Stimulated activated naive CD8-positive, alpha-beta T cell treated with anti-CD3 and anti-CD28 coated beads, Interleukin-15, Interleukin-2, amounts not matched to agents 100 U/mL and 50 U/mL, for 24 hours (primary cell): ENCODE measurements around the gene MYRFL.
A peak's percentile ranks its signal among the peaks of the same experiment; 100 is the strongest.

ENCODE experiments used
- ATAC-seq: fragments of 150-1000 bp; cut with Tn5 transposase; one replicate; pipeline ENCODE4 v1.10.0; 2021
- DNase-seq: peaks from one replicate; pipeline ENCODE4 v3.0.0; 2021

MYRFL gene

DNA sequence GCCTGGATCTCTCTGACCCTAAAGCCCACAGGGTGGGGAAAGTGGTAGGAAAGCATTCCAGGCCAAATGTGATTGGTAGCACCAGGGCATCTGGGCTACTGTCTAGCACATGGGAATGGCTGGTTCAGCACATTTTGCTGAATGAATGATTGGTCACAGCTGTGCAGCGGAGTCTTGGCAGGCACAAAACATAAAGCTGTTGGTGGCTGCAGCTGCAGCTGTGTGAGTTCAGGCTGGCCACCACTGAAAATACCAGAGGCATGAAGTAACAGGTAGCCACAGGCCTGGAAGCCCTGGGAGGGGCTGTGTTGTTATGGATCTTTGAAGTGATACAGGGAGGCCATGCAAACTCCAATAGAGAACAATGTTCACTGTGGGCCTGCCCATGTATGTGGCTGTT, 72.7 kb downstream of the MYRFL start:
- no peak for ATAC-seq
- DNase-seq, result no peak

DNA sequence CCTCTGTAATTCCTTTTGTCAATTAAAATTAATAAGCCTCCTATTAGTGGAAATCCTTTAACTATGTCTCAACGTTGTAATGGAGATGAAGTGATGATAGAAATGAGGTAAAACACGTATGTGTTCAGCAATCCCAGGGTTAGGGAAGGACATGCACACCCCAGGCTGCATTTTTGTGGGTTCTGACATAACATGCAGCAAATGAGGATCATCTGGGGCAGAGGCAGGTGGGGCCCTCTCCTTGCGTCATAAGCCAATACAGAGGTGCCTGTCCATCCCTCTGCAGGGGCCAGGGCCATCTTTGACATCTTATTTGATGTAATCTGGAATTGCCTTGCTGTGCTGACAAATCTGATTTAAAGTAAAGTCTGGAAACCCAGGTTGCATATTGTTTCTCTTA, 73.2 kb downstream of the MYRFL start:
- ATAC-seq (no peak), DNase-seq (no peak)

DNA sequence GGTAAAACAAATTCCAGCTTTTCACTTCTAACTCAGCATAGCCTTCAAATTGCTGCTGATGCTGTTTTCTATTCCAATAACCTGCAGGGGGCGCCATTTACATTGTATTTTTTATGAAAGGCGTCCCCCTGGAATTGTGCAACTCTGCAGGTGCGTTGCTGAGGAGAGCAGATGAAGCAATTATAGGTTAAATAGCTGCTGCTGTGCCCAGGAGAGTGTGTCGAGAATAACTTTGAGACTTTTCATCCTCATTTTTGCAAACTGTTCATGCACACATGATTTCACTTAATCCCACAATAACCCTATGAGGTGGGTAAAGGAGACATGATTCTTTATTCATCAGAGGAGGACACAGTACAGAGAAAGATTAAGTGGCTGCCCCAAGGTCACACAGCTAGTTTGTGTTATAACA, 75.7 kb downstream of the MYRFL start:
- ATAC-seq (no peak), DNase-seq (peak; percentile 69)

DNA sequence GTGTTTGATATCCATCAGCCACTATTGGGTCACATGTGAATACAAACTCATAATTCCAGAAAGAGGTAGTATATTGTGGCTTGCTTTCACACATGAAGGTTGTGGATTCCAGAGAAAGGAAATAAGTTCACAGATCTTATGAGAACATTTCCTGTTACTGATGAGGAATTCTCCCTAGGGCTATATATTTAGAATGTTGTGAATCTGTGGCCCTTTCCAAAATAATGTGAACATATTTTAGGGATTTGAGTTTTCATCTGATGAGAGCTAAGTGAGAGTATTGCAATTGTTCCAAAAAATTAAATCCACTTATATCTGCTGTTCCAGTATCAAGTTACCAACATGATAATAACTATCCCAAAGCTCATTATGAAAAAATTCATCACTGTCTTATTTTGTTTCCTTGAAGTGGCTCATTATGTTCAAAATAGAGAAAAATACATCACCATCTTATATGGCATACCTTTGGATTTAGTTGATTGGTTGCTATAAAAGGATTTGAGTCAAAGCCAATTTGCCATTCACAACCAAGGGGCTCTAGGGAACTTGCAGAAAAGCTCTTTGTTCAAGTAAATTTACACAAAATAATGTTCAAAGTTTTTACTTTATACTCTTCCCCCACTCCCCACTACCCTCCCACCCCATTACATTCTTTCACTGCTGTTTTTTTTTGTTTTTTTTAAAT, 76.3 kb downstream of the MYRFL start:
- ATAC-seq (no peak), DNase-seq (no peak)

DNA sequence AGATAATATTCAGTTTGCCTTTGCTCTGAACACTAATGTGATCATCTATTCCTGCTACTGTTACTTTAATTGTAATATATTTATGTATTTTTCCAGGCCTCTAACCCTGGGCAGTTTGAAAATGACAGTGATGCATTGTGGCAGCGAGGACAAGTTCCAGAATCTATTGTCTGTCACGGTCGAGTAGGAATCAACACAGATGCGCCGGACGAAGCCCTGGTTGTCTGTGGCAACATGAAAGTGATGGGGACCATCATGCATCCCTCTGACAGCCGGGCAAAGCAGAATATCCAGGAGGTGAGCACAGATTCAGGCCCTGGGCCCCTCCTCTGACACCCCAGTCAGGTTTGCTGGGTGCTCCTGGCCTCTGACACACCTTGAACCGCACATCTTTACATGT, 78.5 kb downstream of the MYRFL start:
- no peak for ATAC-seq
- DNase-seq, result no peak

DNA sequence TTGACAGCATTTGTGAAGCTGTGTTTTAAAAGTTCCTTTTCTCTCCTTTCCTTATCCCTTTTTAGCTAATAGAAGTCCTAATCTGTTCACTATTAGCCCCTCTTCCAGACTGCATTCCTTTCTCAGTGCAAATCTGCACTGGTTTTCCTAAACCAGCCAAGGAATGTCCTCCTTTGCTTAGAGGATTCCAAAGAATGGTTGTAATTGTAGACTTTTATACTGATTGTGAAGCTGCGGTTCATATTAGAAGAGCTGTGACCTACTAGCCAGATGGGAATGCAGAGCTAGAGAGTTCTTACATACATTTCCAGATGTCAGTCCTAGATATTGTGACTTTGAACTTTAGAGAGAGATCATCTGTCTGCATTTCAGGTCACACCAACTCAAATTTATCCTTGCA, 79.8 kb downstream of the MYRFL start:
- DNase-seq (no peak), ATAC-seq (no peak)

DNA sequence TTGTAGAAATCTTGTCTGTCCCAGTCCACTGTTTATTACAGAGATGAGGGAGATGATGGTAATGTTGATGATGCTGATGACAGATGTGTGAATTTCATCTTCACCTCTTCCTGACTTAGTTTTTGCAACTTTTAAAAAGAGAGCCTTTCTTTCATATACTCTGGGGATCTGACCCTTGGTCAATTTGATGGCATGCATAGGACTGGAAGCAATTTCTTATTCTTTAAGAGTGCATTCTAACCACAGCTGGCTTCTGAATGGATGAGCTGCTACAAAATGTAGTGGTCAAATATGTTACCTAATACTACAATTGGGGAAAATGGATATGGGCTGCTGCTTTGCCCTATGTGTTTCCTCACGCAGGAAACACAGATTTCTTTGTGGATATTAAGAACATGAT, 80.8 kb downstream of the MYRFL start:
- DNase-seq, result no peak
- ATAC-seq, result no peak

DNA sequence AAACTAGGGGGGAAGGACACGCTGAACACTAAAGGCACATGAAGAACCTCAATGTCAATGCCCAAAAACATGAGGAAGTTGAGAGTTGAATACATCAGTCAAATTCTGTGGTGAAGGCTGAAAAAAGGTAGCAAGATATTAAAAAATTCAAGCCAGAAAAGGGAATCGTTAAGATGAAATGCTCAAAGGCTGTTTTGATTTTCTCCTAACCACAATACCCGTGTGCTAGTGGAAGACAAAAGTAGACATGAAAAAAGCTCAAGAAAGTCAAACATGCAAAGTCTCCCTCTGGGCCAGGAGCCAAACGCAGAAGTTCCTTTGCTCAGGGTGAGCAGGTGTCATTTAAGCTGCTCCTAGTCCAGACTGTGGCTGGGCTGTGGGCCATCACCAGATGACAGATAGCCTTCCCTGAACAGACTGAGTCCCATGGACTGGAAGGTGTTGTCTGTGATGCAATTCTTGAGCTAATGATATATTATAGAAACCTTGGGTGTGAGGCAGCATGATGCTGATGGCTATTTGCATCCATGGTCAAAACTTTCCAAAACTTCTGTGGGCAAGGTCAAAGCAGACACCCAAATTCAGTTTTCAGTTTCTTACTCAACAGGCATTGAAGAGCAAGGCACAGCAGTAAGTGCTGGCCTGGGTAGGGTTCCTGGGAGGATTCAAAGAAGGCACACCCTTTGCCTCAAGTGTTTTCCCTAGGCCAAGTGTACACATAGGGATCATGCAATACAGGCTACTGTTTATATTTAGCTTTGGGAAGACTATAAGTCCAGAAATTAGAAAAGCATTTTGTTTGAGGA, 81.6 kb downstream of the MYRFL start:
- peak; percentile 32 for ATAC-seq
- DNase-seq, result no peak

DNA sequence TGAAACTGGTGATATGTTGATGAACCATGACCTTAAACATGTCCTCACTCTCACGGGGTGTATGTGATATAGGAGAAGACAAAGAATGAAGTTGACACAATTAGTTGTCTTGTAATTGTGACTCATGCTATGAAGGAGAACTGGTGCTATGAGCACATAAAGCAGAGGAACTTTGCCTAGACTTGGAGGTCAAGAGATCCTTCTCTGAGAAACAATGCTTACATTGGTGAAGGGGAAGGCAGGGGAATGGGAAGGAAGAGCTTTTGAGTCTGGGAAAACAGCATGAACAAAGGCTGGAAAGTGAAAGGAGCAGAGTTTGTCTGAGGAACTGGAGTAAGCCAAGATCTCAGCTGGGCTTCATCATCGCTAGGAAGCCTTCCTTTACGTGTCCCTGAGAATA, 83.2 kb downstream of the MYRFL start:
- no peak for DNase-seq
- ATAC-seq, result no peak

DNA sequence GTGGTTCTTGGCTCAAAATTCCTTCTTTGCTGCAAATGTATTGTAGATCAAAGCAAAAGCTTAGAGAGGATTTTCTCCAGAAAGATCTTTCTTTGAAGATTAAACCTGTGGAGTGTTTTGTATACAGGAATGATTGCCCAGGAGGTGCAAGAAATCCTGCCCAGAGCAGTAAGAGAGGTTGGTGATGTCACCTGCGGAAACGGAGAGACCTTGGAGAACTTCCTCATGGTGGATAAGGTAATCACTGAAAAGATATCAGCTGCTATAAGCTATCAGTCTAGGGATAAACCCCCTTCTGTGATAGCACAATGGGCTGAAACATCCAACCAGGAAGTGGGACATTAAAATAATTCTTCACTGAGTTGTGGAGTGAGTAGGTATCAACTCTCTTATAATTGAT, 85.7 kb downstream of the MYRFL start:
- ATAC-seq (no peak), DNase-seq (no peak)

DNA sequence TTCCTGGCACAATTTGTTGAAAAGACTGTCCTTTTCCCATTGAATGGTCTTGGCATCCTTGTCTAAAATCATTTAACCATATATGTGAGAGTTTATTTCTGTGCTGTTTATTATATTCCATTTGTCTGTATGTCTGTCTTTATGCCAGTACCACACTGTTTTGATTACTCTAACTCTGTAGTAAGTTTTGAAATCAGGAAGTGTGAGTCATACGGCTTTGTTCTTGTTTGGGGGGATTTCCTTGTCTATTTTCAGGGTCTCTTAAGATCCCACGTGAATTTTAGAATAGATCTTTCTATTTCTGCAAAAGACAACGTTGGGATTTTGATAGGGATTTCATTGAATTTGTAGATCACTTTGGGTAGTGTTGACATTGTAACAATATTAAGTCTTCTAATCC, 88.5 kb downstream of the MYRFL start:
- ATAC-seq (no peak), DNase-seq (no peak)

DNA sequence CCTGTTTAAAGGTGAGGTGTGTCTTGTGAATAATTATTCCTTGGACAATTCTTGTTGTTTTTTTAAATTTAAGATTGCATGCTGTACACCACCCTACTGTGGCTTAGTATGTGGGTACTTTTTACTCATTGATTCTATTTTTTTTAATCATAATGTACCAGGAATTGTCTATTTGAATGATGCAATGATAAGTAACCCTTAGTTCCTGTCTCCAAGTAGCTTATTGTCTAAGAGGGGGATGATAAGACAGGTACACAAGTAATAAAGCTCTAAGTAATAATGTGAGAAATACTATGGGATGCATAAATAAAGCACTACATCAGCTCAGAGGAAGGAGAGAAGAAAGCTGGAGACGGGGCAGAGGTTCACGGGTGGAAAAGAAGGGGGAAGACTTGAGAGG, 90.9 kb downstream of the MYRFL start:
- DNase-seq, result no peak
- ATAC-seq, result no peak

DNA sequence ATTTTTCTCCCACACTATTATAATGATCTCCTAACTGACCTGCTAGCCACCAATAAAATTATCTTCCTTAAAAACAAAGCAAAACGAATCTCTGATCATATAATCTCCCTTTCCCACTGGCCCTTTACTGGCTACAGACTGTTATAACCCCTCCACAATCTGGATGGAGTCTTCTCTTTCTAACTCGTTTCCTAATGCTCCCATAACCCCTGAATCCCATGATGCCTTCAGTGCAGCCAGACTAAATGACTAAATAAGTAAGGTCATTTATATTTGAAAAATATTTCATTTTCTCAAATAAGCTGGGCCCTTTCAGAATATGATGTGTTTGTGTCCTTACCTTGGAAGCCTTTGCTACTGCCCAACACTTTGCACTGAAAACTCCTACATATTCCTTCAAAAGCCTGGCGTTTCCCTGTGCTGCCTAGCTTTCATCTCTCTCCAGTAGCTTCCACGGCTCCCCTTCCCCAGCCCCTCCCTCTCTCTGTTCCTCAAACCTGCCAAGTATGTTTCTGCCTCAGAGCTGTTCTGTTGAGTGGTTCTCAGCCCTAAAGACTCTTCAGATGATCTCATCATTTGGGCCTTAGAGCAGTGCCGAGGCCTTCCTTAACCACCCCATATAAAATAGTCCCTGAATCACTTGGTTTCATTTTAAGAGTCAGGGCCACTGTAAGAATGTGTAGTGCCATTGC, 91.7 kb downstream of the MYRFL start:
- ATAC-seq, result no peak
- no peak for DNase-seq

DNA sequence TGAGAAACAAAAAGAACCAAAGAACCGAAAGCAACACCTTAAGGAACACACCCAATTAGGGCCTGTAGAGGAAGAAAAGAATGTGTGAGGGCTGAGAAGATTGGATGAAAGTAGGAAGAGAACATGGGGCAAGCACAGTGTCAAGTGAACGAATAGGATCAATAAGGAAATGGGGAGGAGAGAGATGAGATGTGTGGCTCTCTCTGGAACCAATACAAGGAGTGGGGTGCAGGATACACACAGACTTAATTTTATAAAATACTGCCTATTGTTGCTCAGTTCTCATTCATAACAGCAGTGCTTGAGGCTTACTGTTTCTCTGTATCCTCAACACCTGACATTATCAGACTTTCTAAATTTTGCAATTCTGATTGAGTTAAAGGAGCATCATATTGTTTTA, 93.3 kb downstream of the MYRFL start:
- DNase-seq (no peak), ATAC-seq (no peak)

DNA sequence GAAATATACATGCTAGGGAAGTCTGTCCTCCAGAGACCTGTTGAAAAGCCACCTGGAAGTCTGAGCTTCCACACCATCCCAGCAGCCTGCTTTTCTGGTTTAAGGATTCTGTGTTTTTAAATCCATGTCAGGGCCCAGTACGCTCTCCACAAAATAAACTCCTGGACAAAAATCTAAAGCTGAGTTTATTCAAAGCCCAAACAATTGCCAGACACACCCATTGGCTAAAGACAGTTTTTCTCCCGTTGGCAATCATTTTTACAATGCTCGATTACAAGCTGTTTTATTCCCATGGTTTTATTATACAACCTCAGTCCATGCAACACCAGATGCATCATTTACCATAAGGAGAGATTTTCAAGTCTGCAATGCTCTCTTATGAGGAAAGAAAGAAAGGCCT, 94.5 kb downstream of the MYRFL start:
- DNase-seq, result no peak
- no peak for ATAC-seq

DNA sequence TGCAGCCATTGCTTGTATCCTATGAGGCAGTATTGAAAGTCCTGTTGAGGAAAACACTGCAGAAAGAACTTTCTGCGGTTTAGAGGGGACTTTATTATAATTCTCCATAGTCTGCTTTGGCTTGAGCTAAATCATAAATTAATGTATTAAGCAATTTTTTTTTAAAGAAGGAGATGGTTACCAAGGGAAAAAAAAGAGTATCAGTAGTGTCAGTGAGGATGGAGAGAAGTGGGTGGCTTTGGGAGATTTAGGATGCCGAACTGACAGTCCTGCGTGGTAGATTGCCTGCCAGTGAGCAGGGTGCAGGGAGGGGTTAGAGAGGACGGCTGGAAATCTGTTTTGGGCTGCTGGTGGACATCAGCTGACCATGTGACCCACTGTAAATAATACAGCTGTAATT, 96.8 kb downstream of the MYRFL start:
- no peak for ATAC-seq
- no peak for DNase-seq

DNA sequence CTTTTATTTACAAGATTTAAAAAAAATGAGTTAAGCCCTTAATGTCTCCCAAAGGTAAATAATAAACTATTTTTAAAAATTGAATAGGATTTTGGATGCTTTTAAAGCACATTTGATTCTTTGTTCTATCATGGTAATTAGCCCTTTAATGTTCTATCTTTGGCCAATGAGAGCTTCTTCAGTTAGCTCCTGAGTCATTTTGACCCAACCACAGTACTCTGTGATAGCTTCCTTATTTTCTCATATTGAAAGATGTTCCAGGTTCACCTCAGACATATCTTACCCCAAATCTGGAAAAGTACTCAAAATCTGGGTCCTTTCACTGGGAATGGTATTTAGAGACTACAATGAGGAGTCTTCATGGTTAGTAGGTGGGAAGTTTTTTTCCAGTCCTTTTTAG, 98.0 kb downstream of the MYRFL start:
- DNase-seq, result no peak

DNA sequence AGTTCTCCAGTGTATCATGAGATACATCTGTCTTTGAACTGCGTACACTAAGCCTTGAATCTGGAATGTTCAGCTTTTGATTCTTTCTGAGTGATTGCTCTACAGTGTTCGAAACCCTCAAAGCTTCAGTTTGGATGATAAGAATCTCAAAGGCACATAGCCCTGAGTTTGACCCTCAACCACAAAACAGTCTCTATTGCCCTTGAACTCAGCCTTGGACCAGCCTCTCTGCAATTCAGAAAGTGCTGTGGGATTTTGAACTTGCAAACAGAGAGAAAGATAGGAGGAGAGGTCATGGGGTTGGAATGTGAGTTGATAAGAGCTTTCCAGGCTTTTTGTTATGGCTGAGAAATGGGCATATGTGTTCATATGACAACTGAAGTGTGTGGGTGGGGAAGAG, 100.3 kb downstream of the MYRFL start:
- ATAC-seq, result no peak
- no peak for DNase-seq

More for the DNA sequence above, 98.0 kb downstream of the MYRFL start:
- no peak for ATAC-seq

DNA sequence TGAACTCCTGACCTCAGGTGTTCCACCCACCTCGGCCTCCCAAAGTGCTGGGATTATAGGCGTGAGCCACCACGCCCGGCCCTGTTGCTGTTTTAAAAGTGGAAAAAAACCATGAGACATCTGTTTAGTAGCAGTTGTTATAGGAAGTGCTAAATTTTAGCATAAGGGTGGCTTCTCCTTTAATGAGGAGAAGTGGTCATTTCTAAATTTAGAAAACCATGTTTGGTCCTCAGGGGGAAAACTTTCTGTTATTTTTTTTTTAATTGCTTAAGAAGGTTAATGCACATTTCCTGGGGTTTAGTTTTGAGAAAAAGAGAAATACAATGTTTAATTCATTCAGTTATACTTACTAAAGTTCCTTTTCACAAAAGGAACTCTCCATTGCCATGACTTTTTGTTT, 102.1 kb downstream of the MYRFL start:
- no peak for ATAC-seq
- no peak for DNase-seq

DNA sequence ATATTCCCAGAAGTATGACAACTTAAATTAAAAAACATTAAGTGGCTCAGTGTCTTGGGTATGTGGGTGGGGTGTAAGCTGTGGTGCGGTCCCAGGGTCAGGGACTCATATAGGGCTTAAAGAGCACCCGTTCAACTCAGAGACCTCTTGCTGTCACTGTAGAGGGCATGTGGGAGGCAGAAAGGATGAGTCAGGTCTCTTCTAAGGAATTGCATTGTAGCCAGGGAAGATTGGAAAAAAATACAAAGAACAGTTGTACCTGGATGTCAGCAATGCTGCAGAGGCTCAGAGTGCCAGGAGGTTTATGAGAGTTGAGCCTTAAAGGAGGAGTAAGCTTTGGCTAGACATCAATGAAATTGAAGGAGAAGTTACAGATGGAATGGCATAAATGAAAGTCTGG, 104.1 kb downstream of the MYRFL start:
- DNase-seq, result no peak

DNA sequence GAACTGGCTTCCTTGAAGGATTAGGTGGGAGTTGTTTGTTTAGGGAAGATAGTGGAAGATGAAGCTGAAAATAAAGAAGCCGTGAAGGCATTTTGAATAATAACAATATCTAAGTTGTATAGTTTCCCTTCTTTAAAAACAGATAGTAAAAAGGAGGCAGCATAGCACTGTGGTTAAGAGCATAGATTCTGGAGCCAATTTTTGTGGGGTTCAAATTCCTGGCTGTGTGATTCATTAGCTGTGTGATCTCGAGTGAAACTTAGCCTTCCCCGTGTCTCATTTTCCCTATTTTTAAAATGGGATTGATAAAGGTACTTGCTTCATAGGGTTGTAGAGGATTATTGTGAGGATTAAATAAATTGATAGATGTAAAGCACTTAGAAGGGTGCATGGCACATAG, 104.5 kb downstream of the MYRFL start:
- ATAC-seq (no peak), DNase-seq (no peak)

More for the DNA sequence above, 104.1 kb downstream of the MYRFL start:
- ATAC-seq, result no peak

DNA sequence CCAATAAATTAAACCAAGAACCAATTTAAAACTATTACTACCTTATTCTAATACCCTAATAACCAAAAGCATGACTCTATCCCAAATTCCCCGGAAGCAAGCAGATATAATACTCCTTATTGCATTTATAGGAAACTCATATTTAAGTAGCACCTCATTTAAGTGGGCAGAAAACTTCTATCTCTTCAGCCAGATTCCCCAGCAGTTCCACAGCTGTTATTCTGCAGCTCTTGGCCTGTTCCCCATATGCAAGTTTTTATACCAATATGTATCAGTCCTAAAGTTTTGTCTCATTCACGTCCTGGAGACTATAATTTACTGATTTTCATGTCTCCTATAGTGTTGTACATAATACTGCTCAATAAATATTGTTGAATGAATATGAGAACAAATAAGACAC, 106.5 kb downstream of the MYRFL start:
- ATAC-seq (no peak), DNase-seq (no peak)

DNA sequence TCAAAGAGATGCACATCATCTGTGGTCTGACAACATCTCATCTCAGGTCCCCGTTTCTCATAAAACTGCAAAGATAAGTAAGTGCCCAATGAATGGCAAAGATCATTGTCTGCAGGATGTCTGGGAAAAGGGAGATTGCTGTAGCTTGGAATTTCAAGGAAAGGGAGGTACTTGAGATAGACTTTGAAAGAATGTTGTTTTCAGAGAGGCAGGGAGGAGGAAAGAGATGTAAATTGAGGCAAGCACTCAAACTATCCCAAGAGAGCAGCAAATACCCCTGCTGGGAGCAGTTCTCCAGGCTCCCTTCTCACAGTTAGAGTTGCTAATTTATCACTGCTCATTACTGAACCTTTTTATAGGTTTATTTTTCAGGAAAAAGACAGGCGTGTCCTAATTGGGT, 107.1 kb downstream of the MYRFL start:
- DNase-seq (no peak), ATAC-seq (no peak)
